Left lung (tissue), 10 donors: ENCODE data around the gene GPALPP1. TPM values are rescaled to one million over a fixed set of nuclear protein-coding genes. Genes with fewer than 3 reads are reported as not detected.

Experiments
- ATAC-seq: fragments of 200-7000 bp; cut with Tn5 transposase; one replicate; pipeline ENCODE4 v1.9.1; 2020; ENCODE audit warnings: moderate library complexity
- DNase-seq, 4 donors: peaks; one replicate each; pipeline ENCODE4 v3.0.0-alpha.2; 2013 to 2020
- H3K27ac ChIP-seq, 2 donors: fragments of 200-600 bp; sonication (generic) in 1 of 2; one replicate each; pipeline versions ENCODE4 v1.5.0 to v1.8.0; 2020 to 2021
- H3K27me3 ChIP-seq, 2 donors: fragments of 200-600 bp; sonication (generic) in 1 of 2; one replicate each; pipeline versions ENCODE4 v1.5.0 to v1.8.0; 2020 to 2021
- H3K36me3 ChIP-seq, 2 donors: fragments of 200-600 bp; sonication (generic) in 1 of 2; one replicate each; pipeline versions ENCODE4 v1.5.0 to v1.8.0; 2020 to 2021
- H3K4me1 ChIP-seq, 2 donors: fragments of 200-600 bp; one replicate each; pipeline ENCODE4 v1.8.0; 2021
- H3K4me3 ChIP-seq, 2 donors: fragments of 200-600 bp; sonication (generic) in 1 of 2; one replicate each; pipeline versions ENCODE4 v1.5.0 to v1.8.0; 2020 to 2021; ENCODE audit warnings: mild to moderate bottlenecking in 1 of 2
- H3K9me3 ChIP-seq, 2 donors: fragments of 200-600 bp; sonication (generic) in 1 of 2; one replicate each; pipeline versions ENCODE4 v1.5.0 to v1.8.0; 2020 to 2021
- intact Hi-C, 2 donors: fragments of 100-400 bp; cut with DNase I; formaldehyde crosslinking; loops; one replicate each; pipeline versions ENCODE4 v1.11.2 to v1.14.2; 2022
- polyA plus RNA-seq, 6 donors: library from polyadenylated mRNA; unstranded; fragments of 120-200 nt; gene quantifications; one replicate each; pipeline ENCODE4 v1.2.1, GENCODE V29; 2013; ENCODE audit not compliant: insufficient read length in 6 of 6
- total RNA-seq, 2 donors: library from RNA; stranded (reverse); fragmentation: NEBNext Ultra II Directional; extraction: Animal tissue kit (Norgen Biotek cat#: 25700); gene quantifications; one replicate each; pipeline ENCODE4 v1.2.1, GENCODE V29; 2021
- TF ChIP-seq, protein P1 (sequence below), 2 donors: fragments of 200-600 bp; sonication (generic) in 1 of 2; IDR thresholded peaks; one replicate each; pipeline versions ENCODE4 v1.5.0 to v1.8.0; 2021; ENCODE audit warnings: antibody characterized with exemption in 2 of 2
- donor health status: DM: no; HTN: yes; CAD: no.
- donor health status: DM: no; HTN: no; CAD: no.

The GPALPP1 gene
- total and polyA plus RNA-seq, 8 donors, result 16.3 to 65.9 (median 58.6) TPM

GRCh38 chr13:45074721-45075120 lies 85.4 kb downstream of the GPALPP1 start:
- Histone ChIP-seq H3K4me3 (no peak overlapping the region), H3K36me3 (no peaks in the 10 kb centered on the region), H3K27me3 (no peaks in the 10 kb centered on the region), H3K9me3 (no peaks in the 10 kb centered on the region), H3K27ac (no peak overlapping the region), H3K4me1 (no peaks in the 10 kb centered on the region)
- TF ChIP-seq, protein P1, sequence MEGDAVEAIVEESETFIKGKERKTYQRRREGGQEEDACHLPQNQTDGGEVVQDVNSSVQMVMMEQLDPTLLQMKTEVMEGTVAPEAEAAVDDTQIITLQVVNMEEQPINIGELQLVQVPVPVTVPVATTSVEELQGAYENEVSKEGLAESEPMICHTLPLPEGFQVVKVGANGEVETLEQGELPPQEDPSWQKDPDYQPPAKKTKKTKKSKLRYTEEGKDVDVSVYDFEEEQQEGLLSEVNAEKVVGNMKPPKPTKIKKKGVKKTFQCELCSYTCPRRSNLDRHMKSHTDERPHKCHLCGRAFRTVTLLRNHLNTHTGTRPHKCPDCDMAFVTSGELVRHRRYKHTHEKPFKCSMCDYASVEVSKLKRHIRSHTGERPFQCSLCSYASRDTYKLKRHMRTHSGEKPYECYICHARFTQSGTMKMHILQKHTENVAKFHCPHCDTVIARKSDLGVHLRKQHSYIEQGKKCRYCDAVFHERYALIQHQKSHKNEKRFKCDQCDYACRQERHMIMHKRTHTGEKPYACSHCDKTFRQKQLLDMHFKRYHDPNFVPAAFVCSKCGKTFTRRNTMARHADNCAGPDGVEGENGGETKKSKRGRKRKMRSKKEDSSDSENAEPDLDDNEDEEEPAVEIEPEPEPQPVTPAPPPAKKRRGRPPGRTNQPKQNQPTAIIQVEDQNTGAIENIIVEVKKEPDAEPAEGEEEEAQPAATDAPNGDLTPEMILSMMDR (IDR thresholded peaks at IDR 0.05), result no peak
- no peak for DNase-seq
- ATAC-seq, result no peak
- intact Hi-C loops, result no loop called here

DNA sequence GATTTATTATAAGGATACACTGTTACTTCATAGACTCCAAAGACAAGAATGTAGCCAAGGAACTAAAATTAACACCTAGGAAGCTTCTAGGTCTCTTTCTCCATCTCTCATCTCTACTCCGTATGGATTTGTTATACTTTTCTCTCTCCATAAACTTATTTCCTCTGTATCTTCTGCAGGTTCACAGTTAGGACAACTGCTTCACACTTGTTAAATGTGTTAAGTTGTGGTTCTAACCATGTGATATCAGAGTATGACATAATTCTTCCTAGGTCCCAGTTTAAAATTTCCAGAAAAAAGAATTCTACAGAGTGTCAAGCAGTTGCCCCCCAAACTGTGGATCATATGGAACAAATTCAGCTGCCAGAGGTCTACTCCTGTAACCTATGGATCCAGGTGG lies 88.7 kb downstream of the GPALPP1 start:
- Histone ChIP-seq H3K4me3 (no peak overlapping the region), H3K27me3 (no peaks in the 10 kb centered on the region), H3K36me3 (no peaks in the 10 kb centered on the region), H3K4me1 (no peaks in the 10 kb centered on the region), H3K9me3 (no peaks in the 10 kb centered on the region), H3K27ac (no peak overlapping the region)
- intact Hi-C loops, result no loop called here
- TF ChIP-seq, protein P1 (IDR thresholded peaks at IDR 0.05), result no peak
- DNase-seq (no peak), ATAC-seq (no peak)

Other genes starting within 250 kb of the GPALPP1 start
- gene NUFIP1, start 67 bp upstream of the GPALPP1 start, total RNA-seq, result 1 to 10 TPM; 3.2 to 4.1 TPM
- 10 to 100 TPM; 10.4 to 12.0 (median 11.9) TPM for gene NUFIP1, start 67 bp upstream of the GPALPP1 start, polyA plus RNA-seq
- 10 to 100 TPM; 15.5 to 16.5 TPM for gene GTF2F2, start 131.0 kb downstream of the GPALPP1 start, total RNA-seq
- gene GTF2F2, start 131.0 kb downstream of the GPALPP1 start, polyA plus RNA-seq, result 10 to 100 TPM; 22.9 to 26.7 (median 24.0) TPM
- not detected for gene KCTD4, start 211.5 kb downstream of the GPALPP1 start, total RNA-seq
- under 1 TPM in 2 of 6 donors, not detected in 4; 0.08 to 0.20 TPM for gene KCTD4, start 211.5 kb downstream of the GPALPP1 start, polyA plus RNA-seq